MM.1S (cell line): ENCODE results near the gene MICU1.

Experiments
- DNase-seq: peaks from one replicate; pipeline ENCODE4 v3.0.0-alpha.2; 2015
- H2AFZ ChIP-seq: fragments of 300-600 bp; sonication (generic); 2 replicates; pipeline ENCODE4 v1.6.0; 2016; ENCODE audit warnings: antibody characterized with exemption, low read length
- H3F3A ChIP-seq: fragments of 300-600 bp; sonication (generic); 2 replicates; pipeline ENCODE4 v1.6.1; 2016; ENCODE audit warnings: mild to moderate bottlenecking, antibody characterized with exemption, low read length, moderate library complexity, mixed read lengths; ENCODE audit not compliant: insufficient read depth
- H3K27ac ChIP-seq: fragments of 300-600 bp; sonication (generic); 2 replicates; pipeline ENCODE4 v1.5.1; 2016; ENCODE audit warnings: mild to moderate bottlenecking, low read length
- H3K27me3 ChIP-seq: fragments of 300-600 bp; sonication (generic); replicated peaks from 2 replicates; pipeline ENCODE4 v1.6.0; 2016; ENCODE audit warnings: low read length; ENCODE audit not compliant: insufficient read depth
- H3K36me3 ChIP-seq: fragments of 300-600 bp; sonication (generic); replicated peaks from 2 replicates; pipeline ENCODE4 v1.6.1; 2016; ENCODE audit warnings: mild to moderate bottlenecking, low read length, mixed read lengths; ENCODE audit not compliant: insufficient read depth
- H3K4me1 ChIP-seq: fragments of 300-600 bp; sonication (generic); 2 replicates; pipeline ENCODE4 v1.6.1; 2016; ENCODE audit warnings: low read length, mixed read lengths
- H3K4me2 ChIP-seq: fragments of 300-600 bp; sonication (generic); 2 replicates; pipeline ENCODE4 v1.6.0; 2016; ENCODE audit warnings: low read depth, low read length
- H3K4me3 ChIP-seq: fragments of 300-600 bp; sonication (generic); 2 replicates; pipeline ENCODE4 v1.5.1; 2016; ENCODE audit warnings: low read length, mixed read lengths
- H3K79me2 ChIP-seq: fragments of 300-600 bp; sonication (generic); 2 replicates; pipeline ENCODE4 v1.6.1; 2016; ENCODE audit warnings: mixed run types, low read length, mixed read lengths
- H3K9ac ChIP-seq: fragments of 300-600 bp; sonication (generic); 2 replicates; pipeline ENCODE4 v1.6.1; 2016; ENCODE audit warnings: low read length, mixed read lengths
- H3K9me2 ChIP-seq: fragments of 300-600 bp; sonication (generic); replicated peaks from 2 replicates; pipeline ENCODE4 v1.6.1; 2016; ENCODE audit warnings: mild to moderate bottlenecking, low read length, mixed read lengths; ENCODE audit not compliant: insufficient read depth
- H3K9me3 ChIP-seq: fragments of 300-600 bp; sonication (generic); replicated peaks from 2 replicates; pipeline ENCODE4 v1.6.1; 2016; ENCODE audit warnings: mild to moderate bottlenecking, low read length, mixed read lengths; ENCODE audit not compliant: insufficient read depth
- H4K20me1 ChIP-seq: fragments of 300-600 bp; sonication (generic); 2 replicates; pipeline ENCODE4 v1.6.1; 2016; ENCODE audit warnings: mild to moderate bottlenecking, low read length, moderate library complexity, mixed read lengths; ENCODE audit not compliant: insufficient read depth
- CTCF ChIP-seq: fragments of 300-600 bp; sonication (generic); IDR thresholded peaks from 2 replicates; pipeline ENCODE4 v1.5.1; 2016; ENCODE audit warnings: antibody characterized with exemption, low read length, mixed read lengths
- EZH2 ChIP-seq: fragments of 300-600 bp; sonication (generic); optimal IDR thresholded peaks from 2 replicates; pipeline ENCODE3; 2017; ENCODE audit warnings: low read depth, mild to moderate bottlenecking, antibody characterized with exemption, low read length, mixed read lengths
- EZH2phosphoT487 ChIP-seq: fragments of 300-600 bp; sonication (generic); IDR thresholded peaks from 2 replicates; pipeline ENCODE4 v1.6.1; 2018; ENCODE audit warnings: antibody characterized with exemption, low read length

Gene MICU1

GRCh38 chr10:72502581-72502980, 123.3 kb downstream of the MICU1 start:
- no peak for DNase-seq
- Histone ChIP-seq H3K9me2 (no peaks in the 10 kb centered on the region), H3K27me3 (no peaks in the 10 kb centered on the region), H3K4me2 (no peak overlapping the region), H4K20me1 (no peaks in the 10 kb centered on the region), H3K79me2 (no peaks in the 10 kb centered on the region), H3K9me3 (no peaks in the 10 kb centered on the region), H3K4me1 (no peaks in the 10 kb centered on the region), H3K4me3 (no peak overlapping the region), H3F3A (no peaks in the 10 kb centered on the region), H2AFZ (no peak overlapping the region), H3K27ac (no peak overlapping the region), H3K9ac (no peak overlapping the region), H3K36me3 (no peaks in the 10 kb centered on the region)
- no peak for TF ChIP-seq EZH2
- TF ChIP-seq CTCF = no peak
- TF ChIP-seq EZH2phosphoT487 = no peak

GRCh38 chr10:72499701-72500100, 126.2 kb downstream of the MICU1 start:
- no peak overlapping the region for H3K9ac ChIP-seq
- H2AFZ ChIP-seq = no peak overlapping the region
- no peaks in the 10 kb centered on the region for H3K9me3 ChIP-seq
- no peaks in the 10 kb centered on the region for H3K9me2 ChIP-seq
- no peaks in the 10 kb centered on the region for H3K79me2 ChIP-seq
- no peak overlapping the region for H3K4me2 ChIP-seq
- H3K27ac ChIP-seq = no peak overlapping the region
- DNase-seq = no peak
- H3K36me3 ChIP-seq = no peaks in the 10 kb centered on the region
- H3F3A ChIP-seq = no peaks in the 10 kb centered on the region
- H3K4me3 ChIP-seq = no peak overlapping the region
- no peaks in the 10 kb centered on the region for H4K20me1 ChIP-seq
- TF ChIP-seq EZH2phosphoT487 (no peak), EZH2 (no peak), CTCF (no peak)
- no peaks in the 10 kb centered on the region for H3K27me3 ChIP-seq
- H3K4me1 ChIP-seq = no peaks in the 10 kb centered on the region

- Histone ChIP-seq H3K4me2 (no peak overlapping the region), H3K4me1 (no peaks in the 10 kb centered on the region)
- TF ChIP-seq EZH2 (no peak), EZH2phosphoT487 (no peak), CTCF (no peak)
Measured at GRCh38 chr10:72490951-72491350, 134.9 kb downstream of the MICU1 start.

GRCh38 chr10:72487521-72487920, 138.4 kb downstream of the MICU1 start:
- Histone ChIP-seq H3K36me3 (no peaks in the 10 kb centered on the region), H3K9me2 (no peaks in the 10 kb centered on the region), H3K4me1 (no peaks in the 10 kb centered on the region), H3K79me2 (no peaks in the 10 kb centered on the region), H3K4me3 (no peak overlapping the region), H3K27ac (no peak overlapping the region), H3K9ac (no peak overlapping the region), H4K20me1 (no peaks in the 10 kb centered on the region), H3K9me3 (no peaks in the 10 kb centered on the region), H3K4me2 (no peak overlapping the region), H3K27me3 (no peaks in the 10 kb centered on the region), H2AFZ (no peak overlapping the region), H3F3A (no peaks in the 10 kb centered on the region)
- TF ChIP-seq CTCF (no peak), EZH2 (no peak), EZH2phosphoT487 (no peak)
- DNase-seq = no peak

More at GRCh38 chr10:72490951-72491350, 134.9 kb downstream of the MICU1 start:
- Histone ChIP-seq H3K36me3 (no peaks in the 10 kb centered on the region), H3K4me3 (no peak overlapping the region), H3F3A (no peaks in the 10 kb centered on the region), H3K79me2 (no peaks in the 10 kb centered on the region), H3K9me2 (no peaks in the 10 kb centered on the region), H4K20me1 (no peaks in the 10 kb centered on the region), H2AFZ (no peak overlapping the region), H3K9me3 (no peaks in the 10 kb centered on the region), H3K27ac (no peak overlapping the region), H3K27me3 (no peaks in the 10 kb centered on the region), H3K9ac (no peak overlapping the region)
- DNase-seq = no peak
